ENCODE results near the gene CCDC121. TPM values are rescaled to one million over a fixed set of nuclear protein-coding genes. Genes with fewer than 3 reads are reported as not detected.

CCDC121 gene
- total RNA-seq, 2 donors from 2014 or later, result 3.6 to 4.2 TPM

DNA sequence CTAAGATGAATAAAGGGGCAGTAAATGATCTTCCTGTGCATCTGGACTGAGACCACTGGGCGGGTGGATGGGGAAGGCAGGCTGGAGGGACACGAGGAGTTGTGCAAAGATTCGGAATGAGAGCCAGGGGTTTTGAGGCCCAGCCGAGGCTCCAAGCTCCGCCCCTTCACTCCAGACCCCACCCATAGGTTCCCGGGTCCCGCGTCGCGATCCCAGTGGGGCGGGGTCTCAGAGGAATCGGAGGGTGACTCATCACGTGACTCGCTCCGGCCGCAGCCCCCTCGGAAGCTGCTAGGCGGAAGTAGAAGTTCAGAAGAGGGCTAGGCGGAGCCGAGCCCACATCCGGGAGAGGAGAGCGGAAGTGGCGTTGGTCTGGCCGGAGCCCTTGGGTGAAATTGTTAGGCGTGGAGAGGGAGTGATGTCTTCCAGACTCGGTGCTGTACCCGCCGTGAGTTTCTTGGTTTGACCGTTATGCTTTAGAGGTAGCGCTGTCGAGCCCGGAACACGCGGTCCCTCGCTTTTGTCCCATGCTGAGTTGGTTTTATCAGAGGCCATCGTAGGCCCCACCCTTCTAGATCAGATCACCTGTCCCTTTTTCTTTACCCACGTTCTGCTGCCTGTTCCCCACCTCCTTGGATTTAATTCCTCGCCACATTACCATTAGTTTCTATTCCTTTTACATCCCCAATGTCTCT, 46.0 kb downstream of the CCDC121 start, which contains the start of gene ZNF512:
ZNF512 (plus strand) TSS at position 348 of the 695 bp plus-strand sequence; CDS start at position 419, 71 bp downstream.
- Histone ChIP-seq H3K36me3 (no peaks in the 10 kb centered on the region), H3K27ac (peak within 1 kb of the TSS; percentile 70 to 81), H3K4me1 (peaks cover 0 to 16% of the 10 kb centered on the region in 2 donors), H3K4me3 (peak within 1 kb of the TSS; percentile 64 to 74), H3K9me3 (peaks cover 0 to 9% of the 10 kb centered on the region in 2 donors), H3K27me3 (no peaks in the 10 kb centered on the region)
- TF ChIP-seq, protein P1, sequence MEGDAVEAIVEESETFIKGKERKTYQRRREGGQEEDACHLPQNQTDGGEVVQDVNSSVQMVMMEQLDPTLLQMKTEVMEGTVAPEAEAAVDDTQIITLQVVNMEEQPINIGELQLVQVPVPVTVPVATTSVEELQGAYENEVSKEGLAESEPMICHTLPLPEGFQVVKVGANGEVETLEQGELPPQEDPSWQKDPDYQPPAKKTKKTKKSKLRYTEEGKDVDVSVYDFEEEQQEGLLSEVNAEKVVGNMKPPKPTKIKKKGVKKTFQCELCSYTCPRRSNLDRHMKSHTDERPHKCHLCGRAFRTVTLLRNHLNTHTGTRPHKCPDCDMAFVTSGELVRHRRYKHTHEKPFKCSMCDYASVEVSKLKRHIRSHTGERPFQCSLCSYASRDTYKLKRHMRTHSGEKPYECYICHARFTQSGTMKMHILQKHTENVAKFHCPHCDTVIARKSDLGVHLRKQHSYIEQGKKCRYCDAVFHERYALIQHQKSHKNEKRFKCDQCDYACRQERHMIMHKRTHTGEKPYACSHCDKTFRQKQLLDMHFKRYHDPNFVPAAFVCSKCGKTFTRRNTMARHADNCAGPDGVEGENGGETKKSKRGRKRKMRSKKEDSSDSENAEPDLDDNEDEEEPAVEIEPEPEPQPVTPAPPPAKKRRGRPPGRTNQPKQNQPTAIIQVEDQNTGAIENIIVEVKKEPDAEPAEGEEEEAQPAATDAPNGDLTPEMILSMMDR (IDR thresholded peaks at IDR 0.05), result peak in 1 of 2 donors; percentile 14
- DNase-seq (ENCODE audit: low spot score), result peak; percentile 93

DNA sequence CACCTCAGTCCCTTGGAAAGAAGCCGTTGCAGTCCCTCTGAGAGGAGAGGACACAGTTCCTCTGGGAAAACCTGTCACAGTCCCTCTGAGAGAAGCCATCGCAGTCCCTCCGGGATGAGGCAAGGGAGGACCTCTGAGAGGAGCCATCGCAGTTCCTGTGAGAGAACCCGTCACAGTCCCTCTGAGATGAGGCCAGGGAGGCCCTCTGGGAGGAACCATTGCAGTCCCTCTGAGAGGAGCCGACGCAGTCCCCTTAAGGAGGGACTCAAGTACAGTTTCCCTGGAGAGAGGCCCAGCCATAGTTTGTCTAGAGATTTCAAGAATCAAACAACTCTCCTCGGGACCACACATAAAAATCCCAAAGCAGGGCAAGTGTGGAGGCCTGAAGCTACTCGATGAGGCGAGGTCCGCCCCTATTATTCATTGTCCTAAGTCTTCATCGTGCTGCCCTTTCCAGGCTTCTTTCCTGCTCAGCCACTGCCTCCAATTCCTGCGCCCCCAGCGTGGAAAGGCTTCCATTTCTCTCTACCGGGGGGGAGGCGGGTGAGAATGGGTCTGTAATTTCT, 46.6 kb downstream of the CCDC121 start:
- H3K27me3 ChIP-seq, result no peaks in the 10 kb centered on the region
- H3K9me3 ChIP-seq, result peaks cover 0 to 15% of the 10 kb centered on the region in 2 donors
- peaks cover 0 to 16% of the 10 kb centered on the region in 2 donors for H3K4me1 ChIP-seq
- peak overlapping the region; percentile 70 to 81 for H3K27ac ChIP-seq
- TF ChIP-seq, protein P1 (IDR thresholded peaks at IDR 0.05), result no peak
- H3K4me3 ChIP-seq, result peak overlapping the region; percentile 64 to 74
- H3K36me3 ChIP-seq, result no peaks in the 10 kb centered on the region
- DNase-seq (ENCODE audit: low spot score), result no peak

DNA sequence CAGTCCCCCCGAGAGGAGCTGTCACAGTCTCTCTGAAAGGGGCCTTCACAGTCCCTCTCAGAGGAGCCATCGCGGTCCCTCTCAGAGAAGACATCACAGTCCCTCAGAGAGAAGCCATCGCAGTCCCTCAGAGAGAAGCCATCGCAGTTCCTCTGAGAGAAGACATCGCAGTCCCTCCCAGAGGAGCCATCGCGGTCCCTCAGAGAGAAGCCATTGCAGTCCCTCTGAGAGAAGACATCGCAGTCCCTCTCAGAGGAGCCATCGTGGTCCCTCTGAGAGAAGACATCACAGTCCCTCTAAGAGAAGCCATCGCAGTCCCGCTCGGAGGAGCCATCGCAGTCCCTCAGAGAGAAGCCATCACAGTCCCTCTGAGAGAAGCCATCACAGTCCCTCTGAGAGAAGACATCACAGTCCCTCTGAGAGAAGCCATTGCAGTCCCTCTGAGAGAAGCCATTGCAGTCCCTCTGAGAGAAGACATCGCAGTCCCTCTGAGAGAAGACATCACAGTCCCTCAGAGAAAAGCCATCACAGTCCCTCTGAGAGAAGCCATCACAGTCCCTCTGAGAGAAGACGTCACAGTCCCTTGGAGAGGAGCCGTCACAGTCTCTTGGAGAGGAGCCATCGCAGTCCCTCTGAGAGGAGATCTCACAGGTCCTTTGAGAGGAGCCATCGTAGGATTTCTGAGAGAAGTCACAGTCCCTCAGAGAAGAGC, 47.2 kb downstream of the CCDC121 start:
- Histone ChIP-seq H3K27ac (no peak overlapping the region), H3K9me3 (peaks cover 0 to 21% of the 10 kb centered on the region in 2 donors), H3K27me3 (no peaks in the 10 kb centered on the region), H3K4me3 (no peak overlapping the region), H3K4me1 (peaks cover 0 to 16% of the 10 kb centered on the region in 2 donors), H3K36me3 (no peaks in the 10 kb centered on the region)
- DNase-seq (ENCODE audit: low spot score), result no peak
- TF ChIP-seq, protein P1 (IDR thresholded peaks at IDR 0.05), result no peak

Other genes with a start within 250 kb of the CCDC121 start
- 1 to 10 TPM; 4.7 to 6.2 TPM for gene ZNF513, start 248.3 kb downstream of the CCDC121 start, total RNA-seq
- 10 to 100 TPM; 37.7 to 42.4 TPM for gene PPM1G, start 219.4 kb downstream of the CCDC121 start, total RNA-seq
- gene NRBP1, start 200.4 kb downstream of the CCDC121 start, total RNA-seq, result 10 to 100 TPM; 36.5 to 50.4 TPM
- gene KRTCAP3, start 186.6 kb downstream of the CCDC121 start, total RNA-seq, result 1 to 10 TPM in 1 of 2 donors, not detected in 1; 1.2 TPM
- gene IFT172, start 139.3 kb downstream of the CCDC121 start, total RNA-seq, result 10 to 100 TPM; 14.4 to 18.2 TPM
- gene FNDC4, start 133.8 kb downstream of the CCDC121 start, total RNA-seq, result 10 to 100 TPM in 1 of 2 donors, 1 to 10 TPM in 1; 2.2 to 19.3 TPM
- 1 to 10 TPM in 1 of 2 donors, not detected in 1; 1.9 TPM for gene GCKR, start 132.2 kb downstream of the CCDC121 start, total RNA-seq
- gene ZNF512, start 46.0 kb downstream of the CCDC121 start, total RNA-seq, result 10 to 100 TPM; 12.0 to 21.3 TPM
- 10 to 100 TPM; 10.8 to 15.7 TPM for gene GPN1, start within 50 bp of the CCDC121 start, total RNA-seq
- 10 to 100 TPM; 16.1 to 25.0 TPM for gene SUPT7L, start 34.6 kb upstream of the CCDC121 start, total RNA-seq
- 10 to 100 TPM; 18.0 to 18.2 TPM for gene SLC4A1AP, start 34.9 kb upstream of the CCDC121 start, total RNA-seq
- gene MRPL33, start 142.7 kb upstream of the CCDC121 start, total RNA-seq, result 100 to 1,000 TPM; 270 to 370 TPM

Data from right atrium auricular region (tissue), 2 donors.